HG03159 (cell line): ENCODE measurements around the gene NECAB3.
A peak's percentile ranks its signal among the peaks of the same experiment; 100 is the strongest.
"Not testable (repeated sequence)": the region's sequence is repeated elsewhere in the genome, so short reads cannot be mapped to it uniquely, and the experiment has no call there.

Experiments used
- ATAC-seq: cut with Tn5 transposase; IDR thresholded peaks from one replicate; pipeline ENCODE4 v1.9.1; 2021; ENCODE audit warnings: mild to moderate bottlenecking, moderate library complexity; ENCODE audit not compliant: unreplicated experiment

NECAB3 gene

GRCh38 chr20:33698966-33699365, 24.7 kb upstream of the NECAB3 start:
- not testable (repeated sequence) for ATAC-seq

- ATAC-seq: no peak
These were observed 22.9 kb upstream of the NECAB3 start for GRCh38 chr20:33697129-33697528.

GRCh38 chr20:33696448-33696847, 22.2 kb upstream of the NECAB3 start:
- ATAC-seq: no peak

- ATAC-seq: no peak
These were observed 20.4 kb upstream of the NECAB3 start for GRCh38 chr20:33694639-33695012.

- no peak for ATAC-seq
These were observed 19.8 kb upstream of the NECAB3 start for GRCh38 chr20:33693741-33694638.

GRCh38 chr20:33693289-33693688, 19.1 kb upstream of the NECAB3 start:
- ATAC-seq: no peak

GRCh38 chr20:33689973-33690372, 15.7 kb upstream of the NECAB3 start:
- no peak for ATAC-seq

GRCh38 chr20:33689493-33689892, 15.3 kb upstream of the NECAB3 start:
- ATAC-seq: no peak

GRCh38 chr20:33688938-33689424, 14.8 kb upstream of the NECAB3 start:
- ATAC-seq: no peak

- no peak for ATAC-seq
These were observed 14.0 kb upstream of the NECAB3 start for GRCh38 chr20:33687993-33688937.

GRCh38 chr20:33687370-33687915, 13.2 kb upstream of the NECAB3 start:
- no peak for ATAC-seq

- no peak for ATAC-seq
These were observed 12.7 kb upstream of the NECAB3 start for GRCh38 chr20:33686984-33687366.

GRCh38 chr20:33686100-33686983, 12.1 kb upstream of the NECAB3 start, which contains the start of gene E2F1:
TSS of gene E2F1 (minus strand) at chr20:33686385. CDS start at chr20:33686264, 121 bp downstream.
- peak; percentile 80 for ATAC-seq

- peak; percentile 33 for ATAC-seq
These were observed 11.3 kb upstream of the NECAB3 start for GRCh38 chr20:33685328-33686099.

GRCh38 chr20:33684533-33685327, 10.5 kb upstream of the NECAB3 start:
- ATAC-seq: no peak

- ATAC-seq: no peak
These were observed 7.6 kb upstream of the NECAB3 start for GRCh38 chr20:33681728-33682353.

GRCh38 chr20:33681288-33681687, 7.1 kb upstream of the NECAB3 start:
- ATAC-seq: no peak

- ATAC-seq: no peak
These were observed 6.5 kb upstream of the NECAB3 start for GRCh38 chr20:33680686-33681085.
